ENCODE results near the gene HVCN1. TPM values are rescaled to one million over a fixed set of nuclear protein-coding genes. Genes with fewer than 3 reads are reported as not detected.
"Not testable (repeated sequence)": the region's sequence is repeated elsewhere in the genome, so short reads cannot be mapped to it uniquely, and the experiment has no call there.

Gene HVCN1
- polyA plus RNA-seq, 3 donors: 1.3 to 6.7 (median 4.7) TPM

GRCh38 chr12:110677982-110678381 is 10.9 kb downstream of the HVCN1 start:
- WGBS, 3 donors: 82 to 88% (median 88%) methylated on average over 4 of the region's 4 CpGs

GRCh38 chr12:110677206-110677911 is 11.6 kb downstream of the HVCN1 start:
- no peak overlapping the region for H3K27ac ChIP-seq (ENCODE audit: low read depth, low read length)
- WGBS, 3 donors: 44 to 79% (median 45%) methylated on average over 5 of the region's 5 CpGs

More at GRCh38 chr12:110677982-110678381, 10.9 kb downstream of the HVCN1 start:
- no peak overlapping the region for H3K27ac ChIP-seq (ENCODE audit: low read depth, low read length)

DNA sequence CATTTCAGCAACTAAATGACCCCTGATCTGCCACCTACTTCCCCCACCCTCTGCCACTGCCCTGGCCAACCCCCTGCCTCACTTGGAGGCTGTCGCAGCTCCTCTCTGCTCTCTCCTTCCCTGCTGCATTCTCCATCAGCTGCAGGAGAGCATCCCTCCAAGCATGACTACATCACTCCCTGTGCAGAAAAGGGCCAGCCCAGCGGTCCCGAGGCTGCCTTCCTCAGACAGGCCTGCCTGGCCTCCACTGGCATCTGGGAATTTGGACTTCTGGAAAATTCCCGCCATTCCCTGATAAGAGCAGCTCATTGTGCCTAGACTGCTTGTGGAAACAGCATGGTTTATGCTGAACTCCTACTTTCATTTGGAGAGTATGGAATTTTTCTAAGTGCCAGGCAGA is 12.7 kb downstream of the HVCN1 start:
- no peak overlapping the region for H3K27ac ChIP-seq (ENCODE audit: low read depth, low read length)
- 80 to 94% (median 91%) methylated on average over 4 of the region's 4 CpGs for WGBS, 3 donors

GRCh38 chr12:110670161-110670701 is 18.7 kb downstream of the HVCN1 start:
- no peak overlapping the region for H3K27ac ChIP-seq (ENCODE audit: low read depth, low read length)
- 53 to 61% (median 57%) methylated on average over 4 of the region's 4 CpGs for WGBS, 3 donors

- WGBS, 3 donors: 48 to 68% (median 65%) methylated on average over 5 of the region's 5 CpGs
Measured at GRCh38 chr12:110669193-110669502, 19.8 kb downstream of the HVCN1 start.

GRCh38 chr12:110668480-110669192 is 20.3 kb downstream of the HVCN1 start:
- 84 to 95% (median 91%) methylated on average over 12 of the region's 12 CpGs for WGBS, 3 donors

More at GRCh38 chr12:110669193-110669502, 19.8 kb downstream of the HVCN1 start:
- H3K27ac ChIP-seq (ENCODE audit: low read depth, low read length): no peak overlapping the region

GRCh38 chr12:110667671-110668070 is 21.2 kb downstream of the HVCN1 start:
- H3K27ac ChIP-seq (ENCODE audit: low read depth, low read length): no peak overlapping the region
- 93 to 97% (median 95%) methylated on average over 3 of the region's 3 CpGs for whole genome bisulfite sequencing, 3 donors

More at GRCh38 chr12:110668480-110669192, 20.3 kb downstream of the HVCN1 start:
- H3K27ac ChIP-seq (ENCODE audit: low read depth, low read length): no peak overlapping the region

GRCh38 chr12:110666892-110667291 is 22.0 kb downstream of the HVCN1 start:
- 95 to 97% (median 97%) methylated on average over 6 of the region's 6 CpGs for WGBS, 3 donors
- H3K27ac ChIP-seq (ENCODE audit: low read depth, low read length): no peak overlapping the region

GRCh38 chr12:110661337-110661972 is 27.5 kb downstream of the HVCN1 start:
- WGBS, 3 donors: 45 to 74% (median 55%) methylated on average over 23 of the region's 23 CpGs

DNA sequence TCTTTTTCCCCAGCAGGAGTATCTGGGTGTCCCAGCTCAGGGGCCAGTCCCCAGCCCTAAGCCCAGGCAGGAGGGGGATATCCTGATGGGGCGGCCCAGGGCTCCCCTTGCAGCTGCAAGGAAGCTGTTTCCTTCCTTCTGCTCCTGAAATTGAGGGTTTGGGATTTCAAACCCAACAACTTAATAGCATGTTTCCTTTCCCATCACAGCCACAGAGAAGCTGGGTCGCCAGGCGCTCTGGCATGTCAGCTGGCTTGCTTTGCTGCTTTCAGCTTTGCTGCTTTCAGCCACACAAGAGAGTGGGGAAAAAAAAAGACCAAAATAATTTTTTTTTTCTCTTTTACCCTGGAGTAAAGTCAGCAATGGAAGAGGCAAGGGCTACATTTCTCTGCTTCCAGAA is 30.0 kb downstream of the HVCN1 start:
- no peak overlapping the region for H3K27ac ChIP-seq (ENCODE audit: low read depth, low read length)
- 63 to 70% (median 65%) methylated on average over 3 of the region's 3 CpGs for WGBS, 3 donors

More at GRCh38 chr12:110661337-110661972, 27.5 kb downstream of the HVCN1 start:
- H3K27ac ChIP-seq (ENCODE audit: low read depth, low read length): no peak overlapping the region

DNA sequence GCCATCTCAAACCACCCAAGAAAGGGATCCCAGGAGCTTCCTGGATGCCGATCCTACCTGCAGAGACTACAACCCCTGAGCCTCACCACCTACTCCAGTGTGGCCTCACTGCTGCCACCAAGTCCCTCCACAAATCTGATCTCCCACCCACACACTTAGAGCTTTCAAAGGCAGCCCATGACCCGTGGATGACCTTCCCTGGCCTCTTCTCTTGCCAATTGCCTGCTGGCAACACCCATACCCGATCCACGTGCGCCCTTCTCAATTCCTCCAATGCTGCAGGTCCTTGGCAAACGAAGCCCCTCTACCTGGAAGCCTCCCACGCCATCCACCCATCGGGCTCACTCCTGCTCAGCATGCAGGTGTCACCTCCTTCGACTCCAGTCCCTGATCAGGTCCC is 30.7 kb downstream of the HVCN1 start:
- WGBS, 3 donors: 80 to 81% (median 81%) methylated on average over 9 of the region's 9 CpGs
- no peak overlapping the region for H3K27ac ChIP-seq (ENCODE audit: low read depth, low read length)

GRCh38 chr12:110657747-110658146 is 31.2 kb downstream of the HVCN1 start:
- 68 to 75% (median 73%) methylated on average over 9 of the region's 9 CpGs for WGBS, 3 donors
- H3K27ac ChIP-seq (ENCODE audit: low read depth, low read length): no peak overlapping the region

- no peak overlapping the region for H3K27ac ChIP-seq (ENCODE audit: low read depth, low read length)
- WGBS, 3 donors: 85 to 94% (median 91%) methylated on average over 11 of the region's 11 CpGs
Measured at GRCh38 chr12:110656071-110656655, 32.8 kb downstream of the HVCN1 start.

- WGBS, 3 donors: 90 to 95% (median 92%) methylated on average over 10 of the region's 10 CpGs
- H3K27ac ChIP-seq (ENCODE audit: low read depth, low read length): not testable (repeated sequence)
Measured at GRCh38 chr12:110654238-110654637, 34.7 kb downstream of the HVCN1 start.

GRCh38 chr12:110649341-110649847 is 39.5 kb downstream of the HVCN1 start:
- 69 to 83% (median 71%) methylated on average over 11 of the region's 11 CpGs for WGBS, 3 donors
- H3K27ac ChIP-seq (ENCODE audit: low read depth, low read length): no peak overlapping the region

DNA sequence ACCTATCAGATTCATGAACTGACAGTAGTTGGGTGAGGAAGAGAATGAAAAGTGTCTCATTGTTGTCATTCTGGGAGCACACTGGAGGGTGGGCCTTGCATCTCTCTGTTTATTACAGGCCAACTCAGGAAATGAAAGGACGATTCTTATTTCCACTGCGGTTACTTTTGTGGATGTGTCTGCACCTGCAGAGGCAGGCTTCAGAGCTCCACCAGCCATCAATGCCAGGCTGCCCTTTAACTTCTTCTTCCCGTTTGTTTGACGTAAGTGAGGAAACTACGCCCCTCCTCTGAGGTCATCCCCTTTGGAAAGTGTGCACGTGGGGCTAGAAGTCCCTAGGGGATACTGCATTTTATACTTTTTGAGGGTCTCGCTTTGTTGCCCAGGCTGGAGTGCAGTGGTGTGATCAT is 41.3 kb downstream of the HVCN1 start:
- H3K27ac ChIP-seq (ENCODE audit: low read depth, low read length): no peak overlapping the region
- WGBS, 3 donors: 44 to 73% (median 57%) methylated on average over 7 of the region's 7 CpGs

DNA sequence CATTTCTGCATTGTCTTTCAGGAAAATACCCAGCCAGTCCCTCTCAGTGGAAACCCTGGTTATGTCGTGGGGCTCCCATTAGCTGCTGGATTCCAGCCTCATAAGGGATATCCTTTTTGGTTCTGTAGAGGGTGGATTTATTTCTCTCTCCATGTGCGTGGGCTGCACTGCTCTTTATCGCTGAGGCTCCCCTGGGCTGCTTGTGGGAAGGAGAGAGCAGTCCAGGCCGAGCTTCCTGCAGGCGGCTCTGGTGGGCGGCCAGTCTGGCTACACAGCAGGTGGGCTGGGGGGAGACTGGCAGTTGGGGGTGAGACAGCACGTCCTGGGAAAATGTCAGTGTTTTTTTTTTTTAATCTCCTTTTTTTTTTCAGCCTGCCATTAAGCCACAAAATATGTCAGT is 47.4 kb downstream of the HVCN1 start:
- no peak overlapping the region for H3K27ac ChIP-seq (ENCODE audit: low read depth, low read length)
- WGBS, 3 donors: 34 to 69% (median 49%) methylated on average over 7 of the region's 7 CpGs

DNA sequence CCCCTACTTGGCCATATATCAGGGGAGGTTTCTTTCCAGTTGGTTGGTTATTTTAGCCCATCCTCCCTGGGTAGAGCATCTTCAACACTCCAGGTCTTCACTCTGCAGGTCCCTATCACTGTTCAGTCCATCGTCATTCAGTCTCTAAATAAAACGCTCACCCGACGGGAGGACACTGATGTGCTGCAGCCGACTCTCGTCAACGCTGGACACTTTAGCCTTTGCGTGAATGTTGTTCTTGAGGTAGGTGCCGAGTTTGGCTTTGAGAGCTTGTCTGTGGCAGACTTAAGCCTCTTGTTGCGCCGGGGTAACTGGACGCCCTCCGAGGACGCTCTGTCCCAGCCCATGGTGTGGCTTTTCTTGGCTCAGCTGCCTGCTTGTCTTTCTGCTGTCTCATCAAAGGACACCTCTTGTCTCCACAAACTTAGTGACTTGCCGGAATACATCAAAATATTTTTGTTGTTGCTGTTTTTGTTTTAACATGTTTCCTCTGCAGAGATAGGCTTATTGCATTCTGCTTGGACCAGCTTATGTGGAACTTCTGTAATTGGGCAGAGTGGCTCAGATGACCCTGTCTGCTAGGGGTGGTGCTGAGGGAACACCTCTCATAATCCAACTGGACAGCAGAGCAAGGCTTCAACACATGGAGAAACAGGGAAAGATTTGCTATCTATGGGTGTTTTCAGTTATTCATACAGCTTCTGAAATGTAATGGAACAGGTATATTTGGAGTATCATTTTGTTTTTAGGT is 48.5 kb downstream of the HVCN1 start:
- no peak overlapping the region for H3K27ac ChIP-seq (ENCODE audit: low read depth, low read length)
- 93 to 96% (median 94%) methylated on average over 15 of the region's 15 CpGs for WGBS, 3 donors

Measured in adipose tissue (tissue), 3 donors.